Measurements from ENCODE around the gene STOX2. TPM values are rescaled to one million over a fixed set of nuclear protein-coding genes. Genes with fewer than 3 reads are reported as not detected.
"Not testable (repeated sequence)": the region's sequence is repeated elsewhere in the genome, so short reads cannot be mapped to it uniquely, and the experiment has no call there.

The STOX2 gene
- total RNA-seq, 1 experiment from 2014 or later = 2.2 TPM

DNA sequence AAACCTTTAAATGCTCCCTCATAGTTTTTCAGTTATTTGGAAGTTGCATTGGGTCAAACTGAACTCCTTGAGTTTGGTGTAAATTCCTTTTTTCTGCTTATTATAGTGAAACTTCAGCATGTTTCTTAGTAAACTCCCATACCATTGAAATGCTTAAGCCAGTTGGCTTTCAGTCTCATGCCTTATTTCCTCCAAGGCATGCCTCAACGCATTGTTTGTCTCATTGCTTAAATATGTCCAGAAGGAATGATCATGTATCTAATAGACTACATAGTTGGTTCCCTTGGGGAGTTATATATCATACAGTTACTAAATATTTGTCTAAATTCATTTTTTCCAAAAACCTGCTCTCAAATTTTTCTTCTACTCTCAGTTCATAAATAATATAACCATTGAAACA, 114.0 kb downstream of the STOX2 start:
- no peak for DNase-seq (ENCODE audit: extremely low read depth, low read depth)

DNA sequence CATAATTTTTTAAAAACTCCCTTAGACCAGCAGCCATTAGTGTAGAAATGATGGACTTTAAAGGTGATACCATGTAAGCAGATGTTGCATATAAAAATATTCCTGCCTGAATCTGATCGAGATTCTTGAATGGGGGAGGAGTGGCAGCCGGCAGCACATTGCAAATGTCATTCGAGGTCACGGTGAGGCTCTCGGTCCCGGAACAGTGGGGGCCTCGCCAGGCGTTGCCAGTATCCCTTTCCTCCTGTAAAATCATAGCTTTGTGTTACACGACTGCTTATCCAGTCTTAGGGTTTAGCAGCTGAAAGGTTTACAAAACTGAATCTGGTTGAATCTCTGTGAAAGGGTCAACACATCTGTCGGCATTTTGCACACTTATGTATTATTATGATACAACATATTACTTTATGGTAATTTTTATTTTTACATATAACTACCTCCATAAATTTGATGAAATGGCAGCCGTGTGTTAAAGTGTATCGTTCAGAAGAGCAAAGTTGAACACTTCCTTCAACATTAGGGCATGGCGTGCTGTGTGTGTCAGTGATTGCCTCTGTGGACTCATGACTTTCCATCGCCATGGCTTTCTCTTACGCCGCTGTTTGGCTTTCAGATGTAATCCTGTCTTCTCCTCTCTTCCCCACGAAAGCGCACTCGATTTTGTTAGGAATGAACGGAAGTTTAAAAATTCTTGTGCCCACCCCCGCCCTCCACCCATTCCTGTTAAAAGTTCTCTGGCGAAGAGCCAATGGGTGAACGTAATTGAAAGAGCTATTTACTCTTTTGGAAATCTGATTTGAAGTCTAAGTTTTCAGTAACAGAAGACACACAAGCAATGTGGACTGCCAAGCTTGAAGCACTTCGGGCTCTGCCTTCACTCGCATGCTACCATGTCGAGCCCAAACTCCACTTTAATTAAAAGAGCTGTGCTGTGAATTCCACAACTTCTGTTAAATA, 114.8 kb downstream of the STOX2 start:
- DNase-seq (ENCODE audit: extremely low read depth, low read depth) = no peak

DNA sequence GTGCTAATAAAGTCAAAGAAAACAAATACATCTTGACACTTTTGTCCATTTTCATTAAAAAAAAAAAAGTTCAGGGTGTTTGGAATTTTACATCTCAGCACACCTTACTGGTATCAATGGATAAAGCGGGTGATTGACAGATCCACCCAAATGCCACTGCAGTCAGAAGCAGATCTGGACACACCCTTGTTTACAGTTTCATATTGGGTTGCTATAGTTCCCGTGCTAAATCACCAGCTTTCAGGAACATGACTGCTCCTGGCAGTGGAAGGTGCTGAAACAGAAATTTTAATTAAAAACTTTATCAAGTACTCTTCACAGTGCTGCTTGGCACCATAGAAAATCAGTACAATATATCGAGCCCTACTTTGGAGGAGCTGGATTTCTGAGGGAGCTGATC, 116.3 kb downstream of the STOX2 start:
- no peak for DNase-seq (ENCODE audit: extremely low read depth, low read depth)

DNA sequence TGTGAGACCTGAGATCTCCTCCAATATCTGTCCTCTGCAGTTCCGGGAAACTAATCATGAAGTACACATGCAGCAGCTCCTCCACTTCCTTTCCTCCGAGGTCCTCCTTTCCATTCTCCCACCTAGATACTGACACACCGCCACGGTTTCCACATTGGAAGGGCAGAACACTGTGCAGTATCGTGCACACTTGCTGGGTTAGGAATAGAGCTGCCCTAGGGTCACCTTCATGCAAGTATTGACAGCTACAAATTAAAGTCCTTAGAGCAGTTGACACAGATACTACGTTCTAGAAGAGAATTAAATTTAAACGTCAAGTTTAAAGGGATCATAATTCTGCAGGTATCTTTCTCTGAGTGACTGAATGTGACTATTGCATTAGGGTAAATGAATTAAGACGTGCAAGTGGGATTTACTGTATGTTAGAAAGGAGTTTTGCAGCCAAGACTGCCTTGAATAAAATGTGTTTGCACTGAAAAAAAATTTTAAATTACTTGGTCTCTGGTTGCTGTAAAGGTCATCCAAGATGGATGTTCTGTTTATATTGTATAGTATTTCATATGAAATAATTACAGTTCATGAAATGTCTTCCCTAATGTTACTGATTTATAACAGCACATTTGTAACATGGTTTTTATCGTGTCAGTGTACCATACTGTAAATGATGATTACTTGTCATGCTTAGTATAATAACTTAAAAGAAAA, 117.7 kb downstream of the STOX2 start:
- DNase-seq (ENCODE audit: extremely low read depth, low read depth) = no peak

DNA sequence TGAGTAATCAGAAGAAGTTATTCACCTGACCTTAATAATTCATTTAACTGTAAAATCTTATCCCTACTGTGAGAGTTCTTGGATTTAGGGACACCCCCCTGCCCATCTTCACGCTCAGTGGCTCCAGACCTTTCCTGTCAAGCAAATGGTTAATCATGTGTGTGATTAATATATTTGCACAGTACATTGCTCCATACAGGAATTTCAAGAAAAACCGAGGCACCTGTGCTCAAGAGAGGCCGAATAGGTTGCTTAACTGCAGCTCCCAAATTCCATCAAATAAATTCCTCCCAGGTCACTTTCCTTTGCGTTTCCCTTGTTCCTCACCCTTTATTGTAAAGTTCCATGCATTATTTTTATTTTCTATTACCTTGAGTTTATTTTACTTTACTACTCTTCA, 119.5 kb downstream of the STOX2 start:
- no peak for DNase-seq (ENCODE audit: extremely low read depth, low read depth)

DNA sequence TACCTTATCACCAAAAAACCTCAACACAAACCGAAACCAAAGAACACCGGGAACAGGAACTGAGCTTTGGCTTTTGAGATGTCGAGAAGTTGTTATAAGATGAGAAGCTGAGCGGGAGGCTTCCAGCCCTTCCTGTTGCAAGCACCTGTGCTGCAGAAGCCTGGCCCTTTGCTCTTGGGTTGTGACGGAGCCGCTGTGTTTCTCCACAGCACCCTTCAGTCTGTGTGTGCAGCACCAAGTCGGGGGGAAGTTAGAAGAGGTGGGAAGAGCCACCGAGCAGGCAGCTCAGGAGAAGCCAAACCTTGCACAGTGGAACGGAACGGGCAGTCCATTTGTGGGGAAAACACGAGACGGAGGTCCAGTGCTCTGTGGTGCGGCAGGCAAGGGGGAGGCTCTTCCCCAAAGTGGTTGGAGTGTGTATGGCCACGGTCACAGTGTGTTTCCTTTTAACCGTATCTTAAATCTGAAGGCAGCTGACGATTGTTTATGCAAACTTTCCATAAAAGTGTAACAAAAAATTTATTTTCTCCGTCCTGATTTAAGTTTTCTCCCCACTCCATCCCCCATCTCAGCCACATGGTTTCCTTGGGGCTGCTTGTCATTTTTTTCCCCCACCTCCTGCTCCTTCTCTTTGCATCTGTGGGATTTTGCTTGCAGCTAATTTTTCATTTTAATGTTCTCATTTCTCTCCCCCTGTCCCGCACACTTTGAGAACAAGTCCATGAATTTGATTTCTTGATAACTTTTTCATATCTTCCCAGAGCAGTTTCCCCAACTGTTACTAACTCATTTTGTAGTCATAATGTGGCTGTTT, 123.7 kb downstream of the STOX2 start:
- DNase-seq (ENCODE audit: extremely low read depth, low read depth) = no peak

DNA sequence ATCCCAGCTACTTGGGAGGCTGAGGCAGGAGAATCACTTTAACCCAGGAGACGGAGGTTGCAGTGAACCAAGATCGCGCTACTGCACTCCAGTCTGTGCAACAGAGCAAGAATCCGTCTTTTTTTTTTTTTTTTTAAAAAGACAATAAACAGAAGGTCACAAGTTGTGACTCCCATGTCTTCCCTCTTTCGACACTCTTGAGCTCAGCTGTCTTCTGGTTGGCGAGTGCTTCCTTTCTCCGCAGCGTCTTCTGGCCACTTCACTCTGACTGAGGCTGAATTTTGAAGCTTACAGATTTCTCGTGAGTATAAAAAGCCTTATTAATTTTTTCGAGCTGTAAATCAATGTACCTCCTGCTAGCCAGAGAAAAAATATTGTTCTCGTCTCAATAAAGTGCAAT, 124.9 kb downstream of the STOX2 start:
- no peak for DNase-seq (ENCODE audit: extremely low read depth, low read depth)

DNA sequence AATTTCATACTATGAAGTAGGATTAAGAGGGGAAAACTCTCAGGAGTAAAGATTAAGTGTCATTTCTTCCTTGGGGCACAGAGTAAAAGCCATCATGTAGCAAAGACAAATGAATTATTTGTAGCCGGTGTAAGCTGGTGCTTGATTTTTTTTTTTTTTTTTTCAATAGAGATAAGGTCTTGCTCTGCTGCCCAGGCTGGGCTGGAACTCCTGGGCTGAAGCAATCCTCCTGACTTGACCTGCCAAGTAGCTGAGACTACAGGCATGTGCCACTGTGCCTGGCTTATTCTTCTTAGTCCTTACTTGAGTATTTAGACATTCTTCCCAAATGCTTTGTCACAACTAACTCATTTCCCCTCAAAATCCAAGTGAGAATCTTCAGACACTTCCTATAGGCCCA, 125.7 kb downstream of the STOX2 start:
- DNase-seq (ENCODE audit: extremely low read depth, low read depth) = no peak

DNA sequence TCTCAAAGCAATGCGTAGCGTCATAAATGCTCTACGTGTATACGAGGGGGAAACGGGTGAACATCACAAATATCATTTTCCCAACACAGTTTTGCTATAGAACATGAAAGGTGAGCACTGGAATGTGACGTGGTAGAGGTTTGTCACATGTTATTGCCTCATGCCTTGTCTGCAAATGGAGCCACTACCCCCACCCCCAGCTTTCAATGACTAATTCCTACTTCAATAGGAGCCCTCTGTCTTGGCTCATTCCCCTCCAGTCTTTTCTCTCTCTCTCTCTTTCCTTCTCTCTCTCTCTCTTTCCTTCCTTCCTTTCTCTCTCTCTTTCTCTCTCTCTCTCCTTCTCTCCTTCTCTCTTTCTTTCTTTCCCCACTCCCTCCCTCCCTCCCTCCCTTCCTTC, 127.0 kb downstream of the STOX2 start:
- no peak for DNase-seq (ENCODE audit: extremely low read depth, low read depth)

DNA sequence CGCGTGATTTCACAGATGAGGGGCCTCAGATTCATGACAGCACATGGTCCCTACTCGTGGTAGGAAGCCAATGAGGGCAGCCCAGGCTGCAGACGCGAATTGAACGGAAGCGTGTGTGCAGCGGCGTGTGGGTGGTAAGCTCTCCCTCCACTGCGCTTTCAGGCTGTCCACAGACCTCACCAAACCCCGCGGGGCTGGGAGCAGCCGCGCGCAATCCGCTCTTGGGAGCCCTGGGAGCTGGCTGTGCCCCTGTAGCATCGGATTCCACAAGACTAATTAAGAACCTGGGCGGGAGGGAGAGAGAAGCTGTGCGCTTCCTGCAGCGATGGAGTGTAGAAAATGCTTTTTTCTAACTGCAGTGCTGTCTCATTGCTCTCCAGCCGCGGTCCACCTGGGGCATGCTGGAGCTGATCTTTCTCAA, 134.9 kb downstream of the STOX2 start:
- no peak for DNase-seq (ENCODE audit: extremely low read depth, low read depth)

DNA sequence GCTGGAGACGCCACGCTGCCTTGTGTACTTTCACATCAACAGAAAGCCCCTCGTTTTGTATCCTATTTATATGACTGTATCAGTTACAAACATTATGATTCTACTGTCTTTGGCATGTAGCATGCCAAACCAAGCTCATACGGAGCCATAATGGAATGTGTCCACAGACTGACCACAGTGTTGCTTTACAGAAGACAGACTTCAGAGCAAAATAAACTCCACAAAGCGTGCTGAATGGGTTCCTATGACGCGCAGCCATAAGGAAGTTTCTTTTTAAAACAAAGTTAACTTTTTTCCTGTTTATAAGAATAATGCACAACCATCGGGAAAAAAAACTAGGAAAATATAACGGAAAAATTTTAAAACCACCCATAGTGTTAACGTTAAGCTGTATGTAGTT, 136.0 kb downstream of the STOX2 start:
- no peak for DNase-seq (ENCODE audit: extremely low read depth, low read depth)

DNA sequence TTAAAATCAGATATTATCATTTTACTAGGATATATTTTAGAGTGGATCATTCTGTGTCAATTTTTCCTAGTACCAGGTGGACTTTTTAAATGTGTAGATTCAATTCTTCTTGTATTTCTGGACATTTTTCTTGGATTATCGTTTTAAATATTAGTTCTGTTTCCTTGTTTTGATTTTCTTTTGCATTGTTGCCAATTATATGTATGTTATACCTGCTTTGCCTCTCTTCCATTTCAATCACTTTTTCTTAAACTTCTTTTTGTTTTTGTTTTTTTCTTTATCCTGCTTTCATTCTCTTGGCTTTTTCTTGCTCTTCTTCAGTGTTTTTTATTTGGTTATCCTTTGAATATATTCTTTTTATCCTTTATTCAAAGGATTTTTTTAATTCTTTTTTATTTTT, 141.0 kb downstream of the STOX2 start:
- DNase-seq (ENCODE audit: extremely low read depth, low read depth) = no peak

DNA sequence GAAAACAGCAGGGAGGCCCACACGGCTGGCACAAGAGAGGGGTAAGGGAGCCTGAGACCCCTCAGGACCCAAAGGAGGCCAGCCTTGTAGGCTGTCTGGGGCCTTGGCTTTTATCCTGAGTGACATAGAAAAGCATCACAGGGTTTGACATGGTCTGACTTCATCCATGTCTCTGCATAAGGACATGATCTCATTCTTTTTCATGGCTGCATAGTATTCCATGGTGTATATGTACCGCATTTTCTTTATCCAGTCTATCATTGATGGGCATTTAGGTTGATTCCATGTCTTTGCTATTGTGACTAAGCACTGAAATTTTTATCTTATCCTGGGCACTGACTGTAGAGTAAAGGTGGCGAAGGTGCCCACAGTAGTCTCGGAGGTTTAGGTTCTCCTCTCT, 146.2 kb downstream of the STOX2 start:
- DNase-seq (ENCODE audit: extremely low read depth, low read depth) = not testable (repeated sequence)

DNA sequence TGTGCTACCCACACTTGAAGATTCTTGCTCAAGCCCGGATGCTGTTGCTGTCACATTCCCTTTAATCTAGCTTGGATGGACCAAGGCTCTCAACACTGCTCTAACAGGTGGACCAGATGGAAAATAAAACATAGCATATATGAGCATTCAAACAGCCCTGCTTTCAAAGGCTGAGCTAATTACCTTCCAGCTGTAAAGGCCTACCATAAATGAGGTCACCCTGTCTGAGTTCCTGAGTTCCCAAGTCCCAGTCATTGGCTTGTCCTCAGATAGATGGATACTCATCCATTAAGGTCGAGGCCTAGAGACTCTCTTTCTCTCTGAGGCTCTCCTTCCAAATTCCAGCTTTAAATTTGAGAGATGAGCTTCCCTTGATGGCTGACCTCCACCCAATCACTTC, 147.5 kb downstream of the STOX2 start:
- no peak for DNase-seq (ENCODE audit: extremely low read depth, low read depth)

DNA sequence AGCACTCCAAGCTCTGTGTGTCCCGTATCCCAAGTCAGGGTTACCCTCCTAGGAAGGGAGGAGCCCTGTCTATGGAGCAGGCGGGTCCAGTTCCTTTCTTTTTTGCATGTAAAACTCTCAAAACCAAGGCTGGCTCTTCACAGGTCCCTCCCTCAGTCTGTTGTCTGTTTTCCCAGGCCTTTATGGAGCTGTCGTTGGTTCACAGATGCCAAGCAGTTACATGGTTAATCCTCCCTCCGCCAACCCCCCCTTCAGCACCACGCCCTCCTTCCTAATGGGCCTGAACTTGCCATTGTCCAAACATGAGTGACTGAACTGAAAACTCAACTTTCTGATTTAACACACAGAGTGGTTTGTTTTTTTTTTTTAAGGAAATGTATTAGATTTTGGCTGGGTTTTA, 148.3 kb downstream of the STOX2 start:
- DNase-seq (ENCODE audit: extremely low read depth, low read depth) = no peak

DNA sequence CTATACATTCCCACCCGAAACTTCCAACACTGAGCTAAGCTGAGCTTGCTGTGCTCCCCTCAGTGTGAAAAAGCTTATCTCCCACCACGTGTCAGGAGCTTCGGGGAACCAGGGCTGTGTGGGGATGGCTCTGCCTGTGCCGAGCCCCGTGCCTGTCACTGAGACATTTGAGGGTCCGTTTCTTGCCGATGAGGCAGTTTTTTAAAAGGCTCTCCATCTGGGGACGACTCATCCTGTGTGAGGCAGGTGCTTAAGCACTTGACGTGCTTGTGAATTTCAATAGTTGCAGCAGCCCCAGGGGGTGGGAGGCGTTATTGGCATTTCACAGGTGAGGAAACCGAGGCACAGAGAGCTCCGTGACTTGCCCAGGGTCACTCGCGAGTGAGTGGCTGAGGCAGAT, 151.8 kb downstream of the STOX2 start:
- no peak for DNase-seq (ENCODE audit: extremely low read depth, low read depth)

DNA sequence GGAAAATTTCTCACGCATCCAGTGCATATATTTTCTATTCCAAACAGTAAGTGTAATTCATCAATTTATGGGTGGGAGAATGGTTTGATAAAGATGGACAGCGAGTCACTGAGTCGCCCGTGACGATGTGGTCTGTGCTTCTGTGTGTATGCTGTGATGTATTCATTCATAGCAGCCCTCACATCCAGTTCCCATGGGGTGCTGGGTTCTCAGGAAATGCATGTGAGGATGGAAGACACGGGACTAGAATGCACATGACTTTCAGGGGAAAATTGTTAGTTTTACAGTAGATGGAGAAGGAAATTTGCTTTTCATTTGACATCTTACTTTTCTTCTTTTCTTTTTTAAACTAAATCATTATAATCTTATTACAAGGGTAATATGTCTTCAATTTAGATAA, 152.9 kb downstream of the STOX2 start:
- DNase-seq (ENCODE audit: extremely low read depth, low read depth) = no peak

DNA sequence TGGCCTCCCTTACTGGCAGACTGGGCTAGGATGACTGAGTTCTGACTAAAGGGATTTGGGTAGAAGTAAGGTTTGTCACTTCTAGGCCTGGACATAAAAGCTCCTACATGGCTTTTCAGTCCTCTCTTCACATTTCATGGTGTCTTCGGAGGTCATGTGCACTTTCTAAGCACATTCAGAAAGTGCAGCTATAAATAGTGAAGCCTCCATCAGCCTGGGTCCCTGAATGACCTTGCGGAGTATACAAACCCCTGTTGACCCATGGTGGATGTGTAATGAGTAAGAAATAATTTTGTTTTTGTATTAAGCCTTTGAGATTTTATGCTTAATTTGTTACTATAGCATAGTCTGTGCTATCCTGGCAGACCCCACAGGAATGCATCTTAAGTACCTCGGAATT, 154.0 kb downstream of the STOX2 start:
- no peak for DNase-seq (ENCODE audit: extremely low read depth, low read depth)

DNA sequence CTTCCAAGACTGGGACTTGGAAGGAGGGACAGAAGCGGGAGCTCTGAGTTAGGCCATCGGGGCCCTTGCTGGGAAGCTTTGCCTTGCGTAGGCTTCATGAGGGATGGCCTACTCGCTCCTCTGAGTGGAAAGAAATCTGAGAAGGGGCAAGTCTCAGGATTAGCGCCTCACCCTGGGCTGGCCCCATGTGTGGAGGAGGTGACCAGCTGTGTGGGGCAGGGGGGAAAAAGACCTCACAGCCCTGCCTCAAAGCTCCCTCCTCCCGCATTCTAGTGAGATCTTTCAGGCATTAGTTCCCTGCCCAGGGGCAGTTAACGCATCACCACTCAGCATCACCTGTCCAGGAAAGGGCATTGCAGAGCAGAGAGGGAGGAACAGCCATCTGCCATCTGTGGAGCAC, 156.5 kb downstream of the STOX2 start:
- no peak for DNase-seq (ENCODE audit: extremely low read depth, low read depth)

DNA sequence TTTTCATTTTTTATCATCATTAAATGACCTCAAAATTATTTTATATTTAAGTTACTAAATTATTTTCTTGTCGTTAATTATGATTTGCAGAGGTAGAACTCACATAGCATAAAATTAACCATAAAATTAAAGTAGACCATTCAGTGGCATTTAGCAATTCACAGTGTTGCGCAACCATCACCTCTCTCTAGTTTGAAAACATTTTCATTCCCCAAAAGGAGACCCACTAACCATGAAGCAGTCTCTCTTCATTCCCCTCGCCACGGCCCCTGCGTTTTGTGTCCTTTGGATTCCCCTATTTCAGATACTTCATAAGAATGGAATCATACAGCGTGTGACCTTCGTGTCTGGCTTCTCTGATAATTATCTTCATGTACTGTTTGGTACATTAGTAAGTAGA, 157.7 kb downstream of the STOX2 start:
- no peak for DNase-seq (ENCODE audit: extremely low read depth, low read depth)

DNA sequence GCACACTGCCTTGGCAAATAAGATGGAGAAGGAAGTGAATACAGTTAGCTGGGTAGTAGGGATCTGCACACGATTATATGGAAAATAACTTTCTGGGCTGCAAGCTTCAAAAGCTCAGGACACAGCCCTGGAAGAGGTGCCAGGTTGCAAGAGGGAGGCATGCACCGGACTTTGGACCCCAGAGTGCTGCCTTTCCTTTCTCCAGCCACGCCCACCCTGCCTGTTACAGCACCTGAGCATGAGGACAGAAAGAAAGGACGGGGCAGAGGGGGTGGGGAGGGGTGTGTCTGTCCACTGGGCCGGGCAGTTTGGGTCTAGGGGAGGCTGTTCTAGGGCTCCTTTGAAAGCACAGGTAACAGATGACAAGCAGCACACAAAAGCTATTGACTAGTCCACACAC, 159.8 kb downstream of the STOX2 start:
- DNase-seq (ENCODE audit: extremely low read depth, low read depth) = no peak

Measured in NCI-H460 (cell line).